Activated naive CD8-positive, alpha-beta T cell treated with anti-CD3 and anti-CD28 coated beads, Interleukin-2, amount 10 ng/mL, durations not matched to agents 7 days and 5 days (primary cell): ENCODE data around the gene GPR132. TPM values are rescaled to one million over a fixed set of nuclear protein-coding genes. Genes with fewer than 3 reads are reported as not detected.

ENCODE experiments used
- ATAC-seq: fragments of 150-1000 bp; cut with Tn5 transposase; one replicate; pipeline ENCODE4 v1.10.0; 2021; ENCODE audit warnings: low read depth, moderate library complexity
- POLR2A ChIA-PET: fragments of 350-600 bp; sonication (Branson Sonifier 250); formaldehyde crosslinking; loops from one replicate; lab custom pipeline; 2021; ENCODE audit warnings: antibody characterized with exemption; lab: Charles Lee
- DNase-seq: peaks from one replicate; pipeline ENCODE4 v3.0.0; 2021
- H3K27ac Mint-ChIP-seq: one replicate; pipeline ENCODE4 v1.8.0; 2022; ENCODE audit warnings: mild to moderate bottlenecking, mixed read lengths
- H3K27me3 Mint-ChIP-seq: one replicate; pipeline ENCODE4 v1.8.0; 2022; ENCODE audit warnings: mild to moderate bottlenecking, moderate library complexity, mixed read lengths
- H3K36me3 Mint-ChIP-seq: one replicate; pipeline ENCODE4 v1.8.0; 2021; ENCODE audit warnings: mild to moderate bottlenecking, mixed read lengths
- H3K4me1 Mint-ChIP-seq: one replicate; pipeline ENCODE4 v1.8.0; 2021; ENCODE audit warnings: mixed read lengths
- H3K4me3 Mint-ChIP-seq: one replicate; pipeline ENCODE4 v1.8.0; 2022; ENCODE audit warnings: mild to moderate bottlenecking, moderate library complexity, mixed read lengths
- H3K9me3 Mint-ChIP-seq: one replicate; pipeline ENCODE4 v1.8.0; 2021; ENCODE audit warnings: mixed read lengths
- total RNA-seq, 2 experiments: library from RNA; stranded (reverse); gene quantifications; one replicate each; pipeline ENCODE4 v1.2.3, GENCODE V29; 2021

The GPR132 gene
- total RNA-seq, 2 experiments from 2014 or later, result 43.5 to 46.6 TPM

DNA sequence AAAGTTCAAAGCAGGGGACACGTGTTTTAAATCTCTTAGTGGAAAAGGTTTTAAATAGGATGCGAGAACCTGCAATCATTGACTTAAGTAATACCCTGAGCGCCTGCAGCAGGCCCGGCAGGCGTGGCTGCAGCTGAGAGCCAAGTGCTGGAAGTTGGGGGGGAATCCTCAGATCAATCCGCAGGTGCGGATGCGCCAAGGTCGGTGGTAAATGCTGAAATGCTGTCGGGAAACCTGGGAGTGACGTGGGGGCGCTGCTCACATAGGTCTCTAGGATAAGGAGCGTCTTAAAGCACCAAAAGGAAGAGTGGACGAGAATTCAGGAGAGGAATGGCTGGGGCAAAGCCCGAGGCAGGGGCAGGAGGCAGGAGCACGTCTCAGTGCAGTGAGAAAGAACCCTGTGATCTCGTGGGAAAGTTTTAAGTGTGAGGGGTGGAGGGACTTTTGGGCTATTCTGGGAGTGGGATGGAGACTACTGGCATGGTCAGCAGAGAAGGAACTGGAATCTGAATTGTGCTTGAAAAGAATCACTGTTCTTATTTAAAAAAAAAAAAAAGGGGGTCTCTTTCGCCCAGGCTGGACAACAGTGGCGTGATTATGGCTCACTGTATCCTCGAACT is 43.5 kb downstream of the GPR132 start:
- H3K27me3 Mint-ChIP-seq, result no peaks in the 10 kb centered on the region
- H3K4me3 Mint-ChIP-seq, result peak overlapping the region; percentile 85
- peaks cover 28% of the 10 kb centered on the region for H3K4me1 Mint-ChIP-seq
- H3K27ac Mint-ChIP-seq, result peak overlapping the region; percentile 72
- no peak for ATAC-seq
- POLR2A ChIA-PET, result interaction anchor here (0.7 to 3.7 kb wide), 12 partner anchors 10 to 468 kb away, joined by 3 to 24 read pairs (median 6); partner anchors contain the start of genes CLBA1 and GPR132
- H3K36me3 Mint-ChIP-seq, result peaks cover 19% of the 10 kb centered on the region
- H3K9me3 Mint-ChIP-seq, result peaks cover 1% of the 10 kb centered on the region
- no peak for DNase-seq

DNA sequence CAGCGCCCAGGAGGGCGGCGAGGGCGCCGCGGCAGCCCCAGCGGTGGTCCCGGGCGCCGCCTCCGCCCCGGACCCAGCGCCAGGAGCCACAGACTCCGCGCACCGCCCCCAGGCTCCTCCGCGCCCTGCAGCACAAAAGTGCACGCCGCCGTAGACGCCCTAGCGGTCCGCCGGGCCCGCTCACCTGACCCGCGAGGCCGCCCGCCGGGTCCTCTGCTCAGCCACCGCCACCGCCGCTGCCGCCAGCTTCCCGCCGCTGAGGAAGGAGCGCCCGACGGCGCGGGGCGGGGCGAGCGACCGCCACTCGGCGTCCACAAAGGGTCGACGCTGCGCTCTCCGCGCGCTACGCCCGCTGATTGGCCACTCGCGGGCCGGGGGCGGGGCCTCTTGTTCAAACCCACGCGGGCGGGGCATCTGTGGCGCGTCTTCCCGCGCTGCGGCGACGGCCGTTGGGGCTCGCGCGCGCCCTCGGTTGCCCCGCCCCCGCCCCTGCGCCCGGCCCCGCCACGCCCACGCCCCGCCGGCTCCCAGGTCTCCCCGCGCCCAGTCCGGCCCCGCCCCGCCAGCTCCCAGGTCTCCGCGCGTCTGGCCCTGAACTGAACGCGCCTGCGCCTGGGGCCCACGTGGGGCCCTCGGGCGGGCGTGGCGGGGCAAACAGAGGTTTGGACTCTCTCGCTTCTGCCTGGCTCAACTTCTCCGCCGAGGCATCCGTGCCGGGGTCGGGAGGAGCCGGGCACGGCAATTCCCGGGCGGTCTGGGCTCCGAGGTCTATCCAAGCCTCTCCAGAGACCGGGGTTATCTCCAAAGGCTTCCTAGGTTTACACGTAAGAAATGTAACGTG is 44.2 kb downstream of the GPR132 start, which contains the start of gene CDCA4:
Gene CDCA4 (minus strand): TSS at position 269 of the 841 bp plus-strand sequence. CDS start 9,154 bp downstream, outside the sequence.
- Mint-ChIP-seq H3K27ac (peak within 1 kb of the TSS; percentile 85), H3K9me3 (no peaks in the 10 kb centered on the region), H3K4me1 (peaks cover 32% of the 10 kb centered on the region), H3K36me3 (peaks cover 26% of the 10 kb centered on the region), H3K27me3 (no peaks in the 10 kb centered on the region), H3K4me3 (peak within 1 kb of the TSS; percentile 93)
- ATAC-seq, result peak; percentile 90
- DNase-seq, result peak; percentile 99
- POLR2A ChIA-PET, result interaction anchor here (0.5 to 3.7 kb wide), 22 partner anchors 10 to 469 kb away, joined by 3 to 24 read pairs (median 4); partner anchors contain the start of genes CLBA1, GPR132 and SIVA1

DNA sequence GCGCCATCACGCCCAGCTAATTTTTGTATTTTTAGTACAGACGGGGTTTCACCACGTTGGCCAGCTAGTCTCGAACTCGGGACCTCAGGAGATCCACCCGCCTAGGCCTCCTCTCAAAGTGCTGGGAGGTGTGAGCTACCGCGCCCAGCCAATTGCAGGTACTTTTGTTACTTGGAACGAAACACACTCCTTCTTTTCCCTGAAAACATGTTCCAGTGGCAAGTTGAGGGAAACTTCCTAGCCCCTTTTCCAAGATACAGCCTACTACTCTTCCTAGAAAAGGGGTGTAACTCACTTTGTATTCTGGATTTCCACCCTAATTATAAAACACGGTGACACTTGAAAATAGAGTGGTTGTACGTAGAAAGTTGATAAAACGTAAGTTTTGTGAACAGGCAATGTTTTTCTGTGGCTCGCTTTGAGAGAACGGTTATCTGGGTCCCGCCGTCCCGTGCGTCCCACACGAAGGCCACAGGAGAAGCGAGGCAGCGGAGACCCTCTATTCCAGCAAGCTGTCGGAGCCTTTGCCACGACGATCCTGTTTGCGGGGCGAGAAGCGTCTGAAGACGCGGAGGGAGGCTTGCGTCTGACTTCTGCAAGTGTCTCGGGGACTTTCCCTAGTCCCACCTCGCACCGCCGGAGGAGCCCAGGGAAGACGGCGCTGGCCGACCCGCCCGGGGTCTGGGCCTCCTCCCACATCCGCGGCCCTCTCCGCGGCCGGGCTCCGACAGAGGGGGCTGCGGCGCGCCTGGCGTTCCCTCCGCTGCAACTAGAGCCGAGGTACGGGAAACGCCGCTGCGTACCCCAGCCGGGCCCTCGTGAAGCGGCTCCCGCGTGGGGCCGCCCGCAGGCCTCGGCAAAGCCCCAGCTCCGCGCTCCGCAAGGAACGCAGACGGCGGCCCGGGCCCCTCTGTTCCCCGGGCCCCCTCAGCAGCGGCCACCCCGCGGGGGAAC is 45.1 kb downstream of the GPR132 start:
- peaks cover 33% of the 10 kb centered on the region for H3K36me3 Mint-ChIP-seq
- H3K27me3 Mint-ChIP-seq, result no peaks in the 10 kb centered on the region
- ATAC-seq (peak; percentile 17), DNase-seq (peak; percentile 73)
- H3K4me3 Mint-ChIP-seq, result peak overlapping the region; percentile 93
- H3K27ac Mint-ChIP-seq, result peak overlapping the region; percentile 85
- H3K9me3 Mint-ChIP-seq, result no peaks in the 10 kb centered on the region
- POLR2A ChIA-PET, result interaction anchor here (0.6 to 3.7 kb wide), 19 partner anchors 13 to 470 kb away, joined by 3 to 24 read pairs (median 5); partner anchors contain the start of genes CLBA1, GPR132 and SIVA1
- peaks cover 40% of the 10 kb centered on the region for H3K4me1 Mint-ChIP-seq

DNA sequence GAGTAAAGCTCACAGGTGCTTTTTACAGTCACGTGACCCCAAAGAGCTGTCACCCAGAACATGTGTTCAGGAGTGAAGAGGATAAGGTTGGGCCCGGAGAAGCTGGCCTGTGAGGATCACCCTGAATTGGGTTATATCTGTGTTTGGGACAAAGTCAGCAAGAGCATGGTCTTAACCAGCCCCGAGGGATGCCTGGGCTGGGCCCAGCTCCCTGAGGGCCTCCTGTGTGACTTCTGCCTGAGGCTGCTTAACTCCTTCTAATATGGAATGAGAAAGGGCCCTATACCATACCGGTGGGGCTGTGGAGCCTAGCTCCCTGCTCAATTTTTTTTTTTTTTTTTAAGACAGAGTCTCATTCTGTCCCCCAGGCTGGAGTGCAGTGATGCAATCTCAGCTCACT is 46.8 kb downstream of the GPR132 start:
- no peak overlapping the region for H3K27ac Mint-ChIP-seq
- POLR2A ChIA-PET, result interaction anchor here (0.6 to 3.7 kb wide), 4 partner anchors 13 to 47 kb away, joined by 3 to 24 read pairs (median 4); partner anchors contain the start of gene GPR132
- H3K9me3 Mint-ChIP-seq, result no peaks in the 10 kb centered on the region
- peak overlapping the region; percentile 93 for H3K4me3 Mint-ChIP-seq
- peaks cover 49% of the 10 kb centered on the region for H3K4me1 Mint-ChIP-seq
- ATAC-seq, result no peak
- no peak for DNase-seq
- no peaks in the 10 kb centered on the region for H3K27me3 Mint-ChIP-seq
- peaks cover 34% of the 10 kb centered on the region for H3K36me3 Mint-ChIP-seq

DNA sequence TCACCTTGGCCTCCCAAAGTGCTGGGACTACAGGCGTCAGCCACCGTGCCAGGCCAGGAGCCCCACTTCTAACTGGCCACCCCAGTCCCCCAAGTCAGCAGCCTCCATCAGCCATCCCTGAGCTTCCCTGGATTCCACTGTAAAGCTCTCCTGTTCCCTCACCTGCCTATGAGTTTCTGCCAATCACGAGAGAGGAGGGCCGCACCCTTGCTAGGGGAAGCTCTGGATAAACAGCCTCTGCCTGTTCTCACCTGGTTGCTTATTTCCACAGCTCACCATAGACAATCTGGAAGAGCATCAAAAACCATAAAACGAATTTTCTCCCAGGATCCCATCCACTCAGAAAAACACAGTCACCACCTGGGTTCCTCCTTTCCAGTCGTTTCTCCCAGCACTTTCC is 49.3 kb downstream of the GPR132 start:
- peak overlapping the region; percentile 38 for H3K4me3 Mint-ChIP-seq
- POLR2A ChIA-PET, result interaction anchor here (1.4 kb wide), 1 partner anchor 30 kb away, joined by 3 read pairs; the partner anchor contains the start of gene CLBA1

DNA sequence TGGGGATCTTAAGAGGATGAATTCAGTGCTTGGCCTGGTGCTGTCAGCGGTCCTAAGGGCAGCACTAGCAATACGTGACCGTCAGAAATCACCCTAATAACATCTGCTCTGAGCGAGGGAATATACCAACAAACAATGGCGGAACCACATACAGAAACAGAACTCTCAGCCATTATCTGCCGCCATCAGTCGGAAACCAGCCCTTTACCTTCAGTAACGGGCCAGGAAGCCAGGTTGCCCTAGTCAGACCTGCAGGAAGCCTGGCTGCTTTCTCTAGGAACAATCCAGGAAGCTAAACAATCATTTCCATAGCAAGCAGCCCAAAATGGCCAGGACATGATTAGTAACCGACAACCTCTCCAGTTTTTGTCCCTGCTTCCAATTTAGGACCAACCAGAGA is 50.0 kb downstream of the GPR132 start:
- Mint-ChIP-seq H3K27me3 (no peaks in the 10 kb centered on the region), H3K4me1 (peaks cover 47% of the 10 kb centered on the region), H3K4me3 (peak overlapping the region; percentile 38), H3K9me3 (no peaks in the 10 kb centered on the region), H3K27ac (peak overlapping the region; percentile 74), H3K36me3 (peaks cover 41% of the 10 kb centered on the region)
- DNase-seq (no peak), ATAC-seq (no peak)
- POLR2A ChIA-PET, result interaction anchor here (1.4 kb wide), 1 partner anchor 30 kb away, joined by 3 read pairs; the partner anchor contains the start of gene CLBA1

More for the DNA sequence above, 49.3 kb downstream of the GPR132 start:
- peaks cover 41% of the 10 kb centered on the region for H3K36me3 Mint-ChIP-seq
- H3K27ac Mint-ChIP-seq, result peak overlapping the region; percentile 74
- H3K27me3 Mint-ChIP-seq, result no peaks in the 10 kb centered on the region
- H3K4me1 Mint-ChIP-seq, result peaks cover 47% of the 10 kb centered on the region
- no peak for ATAC-seq
- H3K9me3 Mint-ChIP-seq, result no peaks in the 10 kb centered on the region
- no peak for DNase-seq

DNA sequence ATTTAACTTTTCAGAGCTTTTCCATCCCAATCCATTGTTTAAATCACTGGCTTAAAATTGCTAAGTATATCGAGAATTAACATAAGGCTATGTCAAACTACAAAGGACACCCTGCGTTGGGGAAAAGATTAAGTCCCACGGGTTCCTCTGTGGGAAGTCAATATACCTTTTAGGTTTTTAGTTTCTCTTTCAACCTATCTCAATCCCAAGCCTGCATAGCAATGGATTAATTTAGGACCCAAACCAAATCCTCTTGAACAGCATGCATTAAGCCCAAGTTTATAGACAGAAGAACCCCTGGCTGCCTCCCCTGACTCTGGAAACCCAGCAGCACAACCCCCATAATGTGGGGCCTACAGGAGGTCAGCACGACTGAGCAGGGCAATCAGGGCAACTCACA is 50.6 kb downstream of the GPR132 start:
- no peaks in the 10 kb centered on the region for H3K9me3 Mint-ChIP-seq
- no peak for ATAC-seq
- POLR2A ChIA-PET, result interaction anchor here (1.4 kb wide), 1 partner anchor 29 kb away, joined by 3 read pairs; the partner anchor contains the start of gene CLBA1
- H3K4me3 Mint-ChIP-seq, result no peak overlapping the region
- H3K4me1 Mint-ChIP-seq, result peaks cover 45% of the 10 kb centered on the region
- H3K27me3 Mint-ChIP-seq, result no peaks in the 10 kb centered on the region
- H3K36me3 Mint-ChIP-seq, result peaks cover 35% of the 10 kb centered on the region
- peak overlapping the region; percentile 21 for H3K27ac Mint-ChIP-seq
- DNase-seq, result no peak

DNA sequence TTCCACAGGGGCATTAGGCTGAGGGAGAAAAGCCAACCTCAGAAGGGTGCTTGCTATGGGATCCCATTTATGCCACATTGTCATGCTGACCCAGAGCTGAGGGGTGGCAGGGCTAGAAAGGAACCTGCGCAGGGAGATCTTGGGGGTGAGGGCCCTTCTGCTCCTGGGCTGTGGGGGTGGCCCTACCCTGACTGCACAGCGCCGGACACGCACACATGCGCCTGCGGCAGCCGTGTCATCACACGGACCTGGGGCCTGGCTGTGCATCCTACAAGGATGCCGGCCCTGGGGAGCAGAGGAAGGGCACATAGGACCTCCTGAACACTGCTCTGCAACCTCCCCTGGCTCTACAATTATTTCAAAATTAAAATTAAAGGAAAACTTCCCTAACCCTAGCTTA is 51.2 kb downstream of the GPR132 start:
- peak overlapping the region; percentile 75 for H3K27ac Mint-ChIP-seq
- peaks cover 41% of the 10 kb centered on the region for H3K4me1 Mint-ChIP-seq
- DNase-seq (no peak), ATAC-seq (no peak)
- H3K9me3 Mint-ChIP-seq, result no peaks in the 10 kb centered on the region
- POLR2A ChIA-PET, result no interaction called here
- no peaks in the 10 kb centered on the region for H3K27me3 Mint-ChIP-seq
- H3K36me3 Mint-ChIP-seq, result peaks cover 30% of the 10 kb centered on the region
- no peak overlapping the region for H3K4me3 Mint-ChIP-seq

DNA sequence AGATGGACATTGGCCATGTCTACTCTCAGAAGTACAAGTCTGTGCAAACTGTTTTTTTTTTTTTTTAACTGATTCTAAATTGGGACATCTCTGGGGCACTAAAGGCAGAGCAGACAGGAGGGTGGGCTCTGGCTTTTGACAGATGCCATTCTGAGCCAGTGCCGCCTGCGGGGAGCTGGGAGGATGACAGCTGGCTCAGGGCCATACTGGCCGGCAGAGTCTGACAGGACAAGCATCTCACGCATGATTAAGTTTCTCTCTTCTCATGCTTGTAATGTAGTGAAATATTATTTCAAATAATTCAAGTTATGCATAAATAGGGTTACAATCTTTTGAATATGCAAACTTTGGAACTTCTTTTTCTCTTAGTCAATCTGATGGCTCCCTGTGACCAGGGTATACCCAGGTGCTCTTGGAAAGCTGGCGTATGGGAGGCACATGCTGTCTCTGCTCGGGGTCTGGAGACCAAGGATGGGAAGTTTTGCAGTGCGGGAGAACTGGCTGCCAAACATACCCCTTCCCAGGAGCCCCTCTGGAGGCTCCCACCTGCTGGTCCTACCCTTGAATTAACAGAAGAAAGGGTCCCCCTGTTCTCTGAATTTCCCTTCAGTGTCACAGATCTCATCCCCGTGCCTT is 52.0 kb downstream of the GPR132 start:
- Mint-ChIP-seq H3K27ac (no peak overlapping the region), H3K4me3 (no peak overlapping the region), H3K27me3 (no peaks in the 10 kb centered on the region), H3K9me3 (no peaks in the 10 kb centered on the region), H3K4me1 (peaks cover 37% of the 10 kb centered on the region), H3K36me3 (peaks cover 26% of the 10 kb centered on the region)
- DNase-seq (no peak), ATAC-seq (no peak)
- POLR2A ChIA-PET, result no interaction called here

DNA sequence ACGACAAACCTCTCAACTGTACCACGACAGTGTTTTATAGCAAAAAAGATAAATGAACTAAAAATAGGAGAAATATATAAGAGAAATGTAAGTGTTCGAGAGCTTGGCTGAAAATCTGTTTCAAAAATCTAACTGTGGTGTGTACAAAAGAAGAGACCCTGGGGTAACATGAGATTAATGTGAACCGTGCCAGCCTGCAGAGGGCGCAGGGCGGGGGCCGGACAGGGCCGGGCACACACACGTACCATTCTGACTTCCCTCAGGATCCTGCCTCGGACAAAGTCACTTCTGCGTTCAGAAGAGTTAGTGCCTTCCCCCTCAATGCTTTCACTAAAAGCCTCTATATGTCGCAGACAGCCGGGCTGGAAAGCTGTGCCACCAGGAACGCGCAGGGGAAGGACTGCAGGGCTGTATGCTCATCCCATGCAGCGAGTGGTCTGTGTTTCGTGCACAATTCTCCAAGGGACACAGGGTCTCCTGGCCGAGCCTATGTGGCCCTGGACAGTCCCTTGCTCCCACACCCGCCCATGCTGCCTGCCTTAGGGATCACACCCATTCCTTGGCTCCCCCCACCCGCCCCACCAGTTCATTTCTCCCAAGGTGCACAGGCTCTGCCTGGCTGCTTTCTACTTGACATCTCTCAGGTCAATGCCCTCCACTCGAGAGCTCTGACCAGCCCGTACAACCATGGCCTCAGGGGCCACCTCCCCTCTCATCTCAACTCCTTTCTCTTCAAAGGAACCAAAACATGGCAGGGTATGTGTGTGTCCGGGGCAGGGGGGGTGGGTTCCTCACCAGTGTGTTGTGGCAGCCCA is 52.9 kb downstream of the GPR132 start:
- Mint-ChIP-seq H3K27me3 (no peaks in the 10 kb centered on the region), H3K36me3 (peaks cover 23% of the 10 kb centered on the region), H3K9me3 (no peaks in the 10 kb centered on the region), H3K4me1 (peaks cover 32% of the 10 kb centered on the region), H3K4me3 (no peak overlapping the region), H3K27ac (no peak overlapping the region)
- ATAC-seq (no peak), DNase-seq (no peak)
- POLR2A ChIA-PET, result no interaction called here

DNA sequence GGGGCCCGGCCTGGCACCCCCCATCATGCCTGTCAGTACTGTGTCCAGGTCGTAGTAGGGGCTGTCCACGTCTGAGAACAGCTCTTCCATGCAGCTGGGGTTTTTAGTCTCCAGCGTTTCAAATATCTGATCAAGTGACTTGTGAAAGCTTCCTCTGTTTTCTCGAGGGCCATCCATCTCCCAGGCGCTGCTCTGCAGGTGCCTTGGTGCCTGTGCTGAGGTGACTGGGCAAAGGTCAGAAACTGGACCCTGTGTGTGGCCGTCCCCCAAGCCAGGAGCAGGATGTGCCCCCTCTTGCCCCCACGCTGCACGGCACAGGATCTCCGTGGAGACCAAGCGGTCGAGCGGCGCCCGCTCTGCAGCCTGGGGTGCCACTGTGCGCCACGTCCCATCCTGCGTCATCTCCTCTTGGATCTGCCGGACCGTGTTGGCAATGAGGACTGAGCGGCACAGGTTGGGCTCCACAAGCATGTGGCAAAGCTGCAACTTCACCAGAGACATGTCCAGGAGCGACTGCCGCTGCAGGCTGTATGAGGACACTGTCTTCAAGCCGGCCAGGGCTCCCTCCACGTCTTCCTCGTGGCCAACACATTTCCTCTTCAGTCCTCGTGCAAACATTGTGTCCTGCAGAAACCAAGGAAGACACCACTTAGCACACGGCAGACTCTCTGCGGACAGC is 53.8 kb downstream of the GPR132 start:
- H3K27me3 Mint-ChIP-seq, result no peaks in the 10 kb centered on the region
- no peak for ATAC-seq
- H3K36me3 Mint-ChIP-seq, result peaks cover 21% of the 10 kb centered on the region
- POLR2A ChIA-PET, result interaction anchor here (1.1 kb wide), 1 partner anchor 21 kb away, joined by 3 read pairs; no protein-coding TSS in a partner anchor
- H3K9me3 Mint-ChIP-seq, result no peaks in the 10 kb centered on the region
- H3K4me1 Mint-ChIP-seq, result peaks cover 24% of the 10 kb centered on the region
- no peak for DNase-seq
- H3K4me3 Mint-ChIP-seq, result no peak overlapping the region
- H3K27ac Mint-ChIP-seq, result no peak overlapping the region
